Endothelial cell of umbilical vein (primary cell): ENCODE results near the gene GPR161.

Experiments used
- CTCF ChIP-seq, 2 donors: IDR thresholded peaks; 1 replicate in 1 of 2; 2 replicates in 1 of 2; pipeline ENCODE4 v1.5.1; 2011; ENCODE audit warnings: low read length in 2 of 2, mild to moderate bottlenecking in 2 of 2, moderate library complexity in 2 of 2, control low read depth in 1 of 2, inconsistent platforms in 1 of 2, low read depth in 1 of 2; ENCODE audit not compliant: insufficient read depth in 1 of 2; ENCODE audit errors: extremely low read depth in 1 of 2
- EZH2 ChIP-seq: IDR thresholded peaks from 2 replicates; pipeline ENCODE4 v1.6.1; 2012; ENCODE audit warnings: borderline replicate concordance, low read depth, mild to moderate bottlenecking, moderate library complexity, low read length, inconsistent platforms; ENCODE audit not compliant: severe bottlenecking
- JUN ChIP-seq: IDR thresholded peaks from 2 replicates; pipeline ENCODE4 v1.6.1; 2011; ENCODE audit warnings: borderline replicate concordance, low read depth; ENCODE audit not compliant: insufficient read length, insufficient read depth
- MAX ChIP-seq: IDR thresholded peaks from 2 replicates; pipeline ENCODE4 v1.6.1; 2011; ENCODE audit not compliant: insufficient read depth, insufficient read length
- POLR2A ChIP-seq: IDR thresholded peaks from 2 replicates; pipeline ENCODE4 v1.6.1; 2012; ENCODE audit warnings: low read depth, mild to moderate bottlenecking, control low read depth, low read length
- POLR2AphosphoS5 ChIP-seq: IDR thresholded peaks from 2 replicates; pipeline ENCODE4 v1.6.1; 2012; ENCODE audit warnings: low read depth, mild to moderate bottlenecking, control low read depth, low read length, moderate library complexity; ENCODE audit not compliant: insufficient read depth

- TF ChIP-seq POLR2A = no peak
- TF ChIP-seq CTCF (IDR thresholded peaks at IDR 0.05; ENCODE audit: extremely low read depth in 1 of 2, insufficient read depth in 1 of 2, low read depth in 1 of 2, low read length in 2 of 2) = no peak
- TF ChIP-seq EZH2 = no peak
- TF ChIP-seq POLR2AphosphoS5 = no peak
- no peak for TF ChIP-seq JUN
- no peak for TF ChIP-seq MAX
These were observed 35.4 kb downstream of the GPR161 start for GRCh38 chr1:168101336-168101735.
